NB4 (cell line): ENCODE data around the gene SCAMP5.

Source experiments
- DNase-seq: peaks from one replicate; pipeline ENCODE4 v3.0.0; 2010; ENCODE audit warnings: low read depth
- H3K4me3 ChIP-seq: one replicate; pipeline ENCODE4 v1.5.1; 2011; ENCODE audit warnings: mild to moderate bottlenecking, low read depth, low read length, moderate library complexity
- CTCF ChIP-seq: IDR thresholded peaks from one replicate; pipeline ENCODE4 v1.5.1; 2012; ENCODE audit warnings: low read depth, low read length
- MYC ChIP-seq: IDR thresholded peaks from 2 replicates; pipeline ENCODE4 v1.6.1; 2011; ENCODE audit warnings: low read depth, low read length
- POLR2A ChIP-seq: IDR thresholded peaks from 2 replicates; pipeline ENCODE4 v1.6.1; 2011; ENCODE audit warnings: mild to moderate bottlenecking; ENCODE audit not compliant: insufficient read length; ENCODE audit errors: extremely low read depth
- TF ChIP-seq, protein P1 (sequence below): IDR thresholded peaks from 2 replicates; pipeline ENCODE4 v1.6.1; 2011; ENCODE audit warnings: low read depth, low read length

Gene SCAMP5

DNA sequence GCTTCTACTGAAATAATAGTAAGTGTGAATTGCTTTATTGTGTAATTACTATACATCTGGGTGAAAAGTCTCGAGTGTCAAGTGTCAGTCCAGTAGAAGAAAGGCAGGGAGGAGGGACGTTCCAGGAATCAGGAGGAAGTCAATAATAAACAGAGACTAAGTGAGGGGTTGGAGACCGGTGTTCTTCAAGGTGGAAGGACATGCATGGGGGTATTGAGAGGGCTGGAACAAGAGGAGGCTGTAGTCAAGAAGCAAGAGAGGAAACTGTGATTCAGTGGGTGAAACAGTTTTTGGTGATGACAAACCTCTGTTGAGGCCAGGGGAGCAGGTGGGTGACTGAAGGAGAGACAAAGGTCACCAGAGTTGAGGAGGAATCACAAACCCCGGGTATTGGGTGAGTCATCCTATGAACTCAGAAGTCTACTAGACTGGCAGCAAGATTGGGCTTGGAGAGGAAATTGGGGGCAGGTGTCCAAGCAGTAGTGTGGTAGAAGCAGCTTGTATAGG, 11.6 kb upstream of the SCAMP5 start:
- no peak for TF ChIP-seq MYC
- peak; percentile 78 for DNase-seq

DNA sequence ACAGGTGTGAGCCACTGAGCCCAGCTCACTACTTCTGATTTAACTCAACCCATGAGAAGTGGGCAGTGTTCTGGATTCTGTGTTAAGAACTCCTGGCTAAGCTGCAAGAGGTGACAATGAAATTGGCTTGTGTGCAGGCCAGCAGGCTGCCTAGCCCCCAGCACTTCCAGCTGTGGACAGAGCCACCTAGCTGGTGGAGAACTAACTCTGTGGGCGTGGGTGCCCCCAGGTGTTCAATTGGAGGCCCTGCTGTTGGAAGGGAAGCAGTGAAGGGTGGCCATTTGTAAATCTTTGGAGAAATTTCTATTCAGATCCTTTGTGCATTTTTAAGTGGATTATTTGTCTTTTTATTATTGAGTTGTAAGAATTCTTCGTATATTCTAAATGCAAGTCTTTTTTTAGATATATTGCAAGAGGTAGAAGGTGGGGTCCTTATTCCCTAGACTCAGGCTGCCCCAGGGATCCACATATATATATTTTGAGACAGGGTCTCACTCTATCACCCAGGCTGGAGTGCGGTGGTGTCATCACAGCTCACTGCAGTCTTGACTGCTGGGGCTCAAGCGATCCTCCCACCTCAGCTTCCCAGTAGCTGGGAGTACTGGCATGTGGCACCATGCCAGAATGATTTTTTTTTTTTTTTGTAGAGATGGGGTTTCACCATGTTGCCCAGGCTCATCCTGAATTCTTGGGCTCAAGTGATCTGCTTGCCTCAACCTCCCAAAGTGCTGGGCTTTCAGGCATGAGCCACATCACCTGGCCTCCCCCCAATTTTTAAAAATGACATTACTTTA, 7.2 kb upstream of the SCAMP5 start:
- TF ChIP-seq CTCF, result peak; percentile 77
- TF ChIP-seq POLR2A, result no peak
- TF ChIP-seq, protein P1, sequence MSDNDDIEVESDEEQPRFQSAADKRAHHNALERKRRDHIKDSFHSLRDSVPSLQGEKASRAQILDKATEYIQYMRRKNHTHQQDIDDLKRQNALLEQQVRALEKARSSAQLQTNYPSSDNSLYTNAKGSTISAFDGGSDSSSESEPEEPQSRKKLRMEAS, result 0 out of 2 replicates have a peak, but pooled peaks have one; percentile 52
- no peak for TF ChIP-seq MYC
- DNase-seq, result peak; percentile 75

More for the DNA sequence above, 11.6 kb upstream of the SCAMP5 start:
- H3K4me3 ChIP-seq, result no peak overlapping the region

GRCh38 chr15:74989527-74989926, 5.8 kb upstream of the SCAMP5 start:
- no peak for DNase-seq

More for the DNA sequence above, 7.2 kb upstream of the SCAMP5 start:
- no peak overlapping the region for H3K4me3 ChIP-seq

DNA sequence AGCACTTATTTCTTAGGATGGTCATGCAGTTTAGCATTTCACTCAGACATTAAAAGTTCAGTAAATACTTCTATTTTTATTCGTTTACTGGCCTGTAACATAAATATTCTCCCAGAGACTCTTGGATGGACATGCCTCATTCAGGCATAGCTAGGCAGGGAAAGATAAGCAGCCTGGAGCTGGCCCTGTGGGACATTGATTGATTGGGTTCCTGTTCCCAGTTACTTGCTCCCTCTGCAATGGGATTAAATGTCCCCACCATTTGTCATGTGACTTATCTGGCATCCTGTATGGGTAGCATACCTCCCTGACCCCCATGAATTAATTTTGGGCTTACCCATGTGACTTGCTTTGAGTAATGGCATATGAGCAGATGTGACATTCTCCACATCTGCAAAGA, 2.7 kb upstream of the SCAMP5 start:
- no peak overlapping the region for H3K4me3 ChIP-seq
- no peak for TF ChIP-seq CTCF
- TF ChIP-seq POLR2A, result no peak
- TF ChIP-seq MYC, result no peak
- TF ChIP-seq, protein P1, result no peak
- DNase-seq, result no peak

More at GRCh38 chr15:74989527-74989926, 5.8 kb upstream of the SCAMP5 start:
- TF ChIP-seq MYC, result no peak
- TF ChIP-seq, protein P1, result no peak
- no peak for TF ChIP-seq POLR2A
- no peak for TF ChIP-seq CTCF
- no peak overlapping the region for H3K4me3 ChIP-seq

DNA sequence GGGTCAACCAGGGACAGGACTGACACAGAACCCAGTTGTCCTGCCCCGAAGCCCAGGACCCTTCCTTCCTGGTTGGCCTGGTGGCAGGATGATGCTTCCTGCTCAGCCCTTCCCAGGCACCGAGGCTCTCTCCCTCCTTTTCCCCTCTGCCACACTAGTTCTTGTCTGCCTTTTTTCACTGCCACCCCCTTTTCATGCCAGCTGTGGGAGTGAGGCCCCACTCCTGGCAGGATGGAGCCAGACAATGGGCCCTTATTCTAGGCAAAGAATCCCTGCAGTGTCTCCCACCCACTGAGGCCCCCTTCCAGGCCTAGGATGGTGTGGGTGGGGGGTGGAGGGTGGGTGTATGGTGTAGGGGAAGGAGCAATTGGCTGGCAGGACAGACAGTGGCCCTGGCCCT, 1.1 kb upstream of the SCAMP5 start:
- no peak for DNase-seq
- no peak overlapping the region for H3K4me3 ChIP-seq
- no peak for TF ChIP-seq MYC
- no peak for TF ChIP-seq CTCF
- TF ChIP-seq, protein P1, result no peak
- TF ChIP-seq POLR2A, result no peak

DNA sequence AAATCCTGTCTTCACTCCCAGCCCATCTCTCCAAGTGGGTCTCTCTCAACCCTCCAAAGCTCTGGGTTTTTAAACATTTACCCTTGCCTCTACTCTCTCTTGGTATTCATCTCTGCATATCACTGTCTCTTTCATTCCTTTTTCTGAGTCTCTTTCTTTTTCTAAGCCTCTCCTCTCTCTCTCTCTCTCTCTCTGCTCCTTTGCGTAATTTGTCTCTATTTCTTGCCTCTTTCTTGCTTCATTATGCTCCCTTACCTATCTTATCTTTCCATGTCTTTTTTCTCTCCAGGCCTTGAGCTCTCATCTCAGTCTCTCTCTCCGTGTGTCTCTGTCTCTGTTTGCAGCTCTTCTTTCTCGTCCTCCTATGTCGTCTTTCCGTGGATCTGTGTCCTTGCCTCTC, 678 bp upstream of the SCAMP5 start:
- TF ChIP-seq MYC (no peak), POLR2A (no peak), CTCF (no peak)
- TF ChIP-seq, protein P1, result no peak
- no peak for DNase-seq
- no peak overlapping the region for H3K4me3 ChIP-seq
